ENCODE measurements around the gene PTPN6. TPM values are rescaled to one million over a fixed set of nuclear protein-coding genes. Genes with fewer than 3 reads are reported as not detected.

Gene PTPN6
- total and polyA plus RNA-seq, 2 of the 13 experiments (the other 11 are each of a cell fraction or from before 2014, with no cell fraction given), result 10.5 to 10.6 TPM

DNA sequence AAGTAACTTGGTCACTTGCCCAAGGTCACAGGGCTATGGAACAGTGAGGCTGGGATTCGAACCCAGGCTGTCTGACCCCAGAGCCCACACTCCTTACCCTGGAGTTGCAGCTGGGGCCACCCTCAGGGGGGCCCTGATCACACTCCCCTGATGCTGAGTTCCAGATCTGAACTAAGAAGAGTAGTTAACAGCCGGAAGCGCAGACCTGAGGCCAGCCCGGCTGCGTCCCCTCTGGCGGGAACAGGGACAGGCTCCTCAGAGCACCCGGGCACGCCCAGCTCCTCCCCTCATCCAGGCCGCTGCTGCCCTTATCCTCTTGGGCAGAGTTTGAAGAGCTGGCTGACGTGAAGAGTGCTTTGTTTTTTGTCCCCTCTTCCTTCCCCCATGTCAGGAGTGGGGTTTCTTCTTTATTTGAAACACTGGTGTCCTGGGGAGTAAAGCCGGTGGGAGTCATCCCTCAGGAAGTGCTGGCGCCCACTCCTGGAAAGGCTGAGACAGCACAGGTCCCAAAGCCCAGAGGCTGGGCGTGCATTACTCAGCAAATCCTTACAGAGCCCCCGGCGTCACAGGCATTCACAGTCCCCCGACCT is 10.6 kb downstream of the PTPN6 start (continued):
- TF ChIP-seq ZNF333 (CRISPR knock-in tag; IDR thresholded peaks at IDR 0.05; ENCODE audit: borderline replicate concordance) (no peak), PHF21A (CRISPR knock-in tag; IDR thresholded peaks at IDR 0.05) (peak; percentile 21; the same call in 1 of the 2 replicates), ZKSCAN5 (CRISPR knock-in tag; IDR thresholded peaks at IDR 0.05) (no peak), BHLHE40 (IDR thresholded peaks at IDR 0.05; ENCODE audit: low read length) (no peak), FOXP1 (IDR thresholded peaks at IDR 0.05) (no peak), FOXP1 (CRISPR knock-in tag; IDR thresholded peaks at IDR 0.05) (no peak), FOSL1 (CRISPR knock-in tag; IDR thresholded peaks at IDR 0.05; ENCODE audit: borderline replicate concordance) (no peak), ELF1 (CRISPR knock-in tag; IDR thresholded peaks at IDR 0.05) (no peak; the same call in 1 of the 2 replicates), GABPA (IDR thresholded peaks at IDR 0.05; ENCODE audit: low read depth, low read length) (peak; percentile 13; the same call in 1 of the 2 replicates), GABPA (CRISPR knock-in tag; IDR thresholded peaks at IDR 0.05; ENCODE audit: low read depth) (peak; percentile 80), ZNF747 (CRISPR knock-in tag; IDR thresholded peaks at IDR 0.05; ENCODE audit: borderline replicate concordance) (no peak), ZNF564 (CRISPR knock-in tag; IDR thresholded peaks at IDR 0.05) (no peak), GPN1 (CRISPR knock-in tag; IDR thresholded peaks at IDR 0.05; ENCODE audit: borderline replicate concordance) (no peak), ZNF441 (CRISPR knock-in tag; IDR thresholded peaks at IDR 0.05; ENCODE audit: borderline replicate concordance) (no peak), ZNF780A (CRISPR knock-in tag; IDR thresholded peaks at IDR 0.05) (no peak), HNRNPLL (IDR thresholded peaks at IDR 0.05; ENCODE audit: low read depth, low read length, poor library complexity, severe bottlenecking) (no peak), ZNF660 (CRISPR knock-in tag; IDR thresholded peaks at IDR 0.05; ENCODE audit: borderline replicate concordance, low read depth) (no peak), SNAI1 (CRISPR knock-in tag; IDR thresholded peaks at IDR 0.05; ENCODE audit: borderline replicate concordance) (no peak), XRCC5 (optimal IDR thresholded peaks at IDR 0.05; ENCODE audit: low read length) (peak; percentile 91), ZNF225 (CRISPR knock-in tag; IDR thresholded peaks at IDR 0.05) (no peak), PCBP2 (optimal IDR thresholded peaks at IDR 0.05; ENCODE audit: low read depth, low read length, poor library complexity, severe bottlenecking) (no peak), SSRP1 (CRISPR knock-in tag; IDR thresholded peaks at IDR 0.05) (no peak), ZNF616 (CRISPR knock-in tag; IDR thresholded peaks at IDR 0.05; ENCODE audit: low read depth) (no peak)
- TF ChIP-seq, protein P1, sequence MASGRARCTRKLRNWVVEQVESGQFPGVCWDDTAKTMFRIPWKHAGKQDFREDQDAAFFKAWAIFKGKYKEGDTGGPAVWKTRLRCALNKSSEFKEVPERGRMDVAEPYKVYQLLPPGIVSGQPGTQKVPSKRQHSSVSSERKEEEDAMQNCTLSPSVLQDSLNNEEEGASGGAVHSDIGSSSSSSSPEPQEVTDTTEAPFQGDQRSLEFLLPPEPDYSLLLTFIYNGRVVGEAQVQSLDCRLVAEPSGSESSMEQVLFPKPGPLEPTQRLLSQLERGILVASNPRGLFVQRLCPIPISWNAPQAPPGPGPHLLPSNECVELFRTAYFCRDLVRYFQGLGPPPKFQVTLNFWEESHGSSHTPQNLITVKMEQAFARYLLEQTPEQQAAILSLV (CRISPR knock-in tag; IDR thresholded peaks at IDR 0.05; ENCODE audit: borderline replicate concordance), result no peak
- TF ChIP-seq, protein P2, sequence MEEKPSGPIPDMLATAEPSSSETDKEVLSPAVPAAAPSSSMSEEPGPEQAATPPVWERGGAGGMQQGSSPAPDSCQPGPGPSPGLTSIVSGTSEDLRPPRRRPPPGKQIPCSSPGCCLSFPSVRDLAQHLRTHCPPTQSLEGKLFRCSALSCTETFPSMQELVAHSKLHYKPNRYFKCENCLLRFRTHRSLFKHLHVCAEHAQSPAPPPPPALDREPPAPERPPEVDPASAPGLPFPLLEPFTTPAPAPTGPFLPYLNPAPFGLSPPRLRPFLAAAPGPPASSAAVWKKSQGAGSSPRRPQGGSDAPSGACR (CRISPR knock-in tag; IDR thresholded peaks at IDR 0.05), result no peak
- TF ChIP-seq, protein P3, sequence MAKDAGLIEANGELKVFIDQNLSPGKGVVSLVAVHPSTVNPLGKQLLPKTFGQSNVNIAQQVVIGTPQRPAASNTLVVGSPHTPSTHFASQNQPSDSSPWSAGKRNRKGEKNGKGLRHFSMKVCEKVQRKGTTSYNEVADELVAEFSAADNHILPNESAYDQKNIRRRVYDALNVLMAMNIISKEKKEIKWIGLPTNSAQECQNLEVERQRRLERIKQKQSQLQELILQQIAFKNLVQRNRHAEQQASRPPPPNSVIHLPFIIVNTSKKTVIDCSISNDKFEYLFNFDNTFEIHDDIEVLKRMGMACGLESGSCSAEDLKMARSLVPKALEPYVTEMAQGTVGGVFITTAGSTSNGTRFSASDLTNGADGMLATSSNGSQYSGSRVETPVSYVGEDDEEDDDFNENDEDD (CRISPR knock-in tag; IDR thresholded peaks at IDR 0.05; ENCODE audit: borderline replicate concordance), result peak; percentile 48; the same call in 1 of the 2 replicates
- TF ChIP-seq, protein P4, sequence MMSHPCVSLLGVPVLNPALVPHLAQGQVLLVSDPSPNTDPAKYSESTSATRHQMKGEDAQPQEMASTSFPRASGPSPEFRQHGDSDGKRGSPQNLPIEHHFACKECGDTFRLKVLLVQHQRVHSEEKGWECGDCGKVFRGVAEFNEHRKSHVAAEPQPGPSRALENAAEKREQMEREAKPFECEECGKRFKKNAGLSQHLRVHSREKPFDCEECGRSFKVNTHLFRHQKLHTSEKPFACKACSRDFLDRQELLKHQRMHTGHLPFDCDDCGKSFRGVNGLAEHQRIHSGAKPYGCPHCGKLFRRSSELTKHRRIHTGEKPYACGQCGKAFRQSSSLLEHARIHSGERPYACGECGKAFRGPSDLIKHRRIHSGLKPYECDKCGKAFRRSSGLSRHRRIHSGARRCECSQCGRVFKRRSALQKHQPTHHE (CRISPR knock-in tag; IDR thresholded peaks at IDR 0.05; ENCODE audit: borderline replicate concordance), result no peak
- TF ChIP-seq, protein P5, sequence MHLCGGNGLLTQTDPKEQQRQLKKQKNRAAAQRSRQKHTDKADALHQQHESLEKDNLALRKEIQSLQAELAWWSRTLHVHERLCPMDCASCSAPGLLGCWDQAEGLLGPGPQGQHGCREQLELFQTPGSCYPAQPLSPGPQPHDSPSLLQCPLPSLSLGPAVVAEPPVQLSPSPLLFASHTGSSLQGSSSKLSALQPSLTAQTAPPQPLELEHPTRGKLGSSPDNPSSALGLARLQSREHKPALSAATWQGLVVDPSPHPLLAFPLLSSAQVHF (CRISPR knock-in tag; IDR thresholded peaks at IDR 0.05), result no peak
